ENCODE measurements around the gene GSTM2.

GSTM2 gene

DNA sequence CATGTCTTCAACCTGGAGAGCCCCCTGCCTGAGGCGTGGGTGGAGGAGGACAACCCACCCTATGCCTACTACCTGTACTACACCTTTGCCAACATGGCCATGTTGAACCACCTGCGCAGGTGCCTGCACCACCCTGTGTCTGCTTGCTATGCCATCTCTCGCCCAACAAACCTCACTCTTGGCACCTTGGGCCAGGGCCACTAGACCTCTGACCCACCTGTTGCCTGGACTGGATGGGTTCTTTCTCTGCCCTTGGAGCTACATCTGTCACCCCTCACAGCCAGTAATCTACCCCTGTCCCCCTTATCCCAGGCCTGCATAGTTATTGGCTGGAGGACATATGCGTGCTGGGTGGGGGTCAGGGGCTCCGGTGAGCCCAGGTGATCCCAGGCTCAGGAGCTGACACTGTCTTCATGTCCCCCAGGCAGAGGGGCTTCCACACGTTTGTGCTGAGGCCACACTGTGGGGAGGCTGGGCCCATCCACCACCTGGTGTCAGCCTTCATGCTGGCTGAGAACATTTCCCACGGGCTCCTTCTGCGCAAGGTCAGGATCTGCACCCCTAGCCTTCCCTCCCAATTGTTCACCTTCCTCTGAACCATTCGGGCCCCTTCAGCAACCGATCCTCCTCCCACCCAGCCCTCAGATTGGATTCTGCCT, 38.4 kb upstream of the GSTM2 start:
- no peak for DNase-seq (ENCODE audit: low spot score)

DNA sequence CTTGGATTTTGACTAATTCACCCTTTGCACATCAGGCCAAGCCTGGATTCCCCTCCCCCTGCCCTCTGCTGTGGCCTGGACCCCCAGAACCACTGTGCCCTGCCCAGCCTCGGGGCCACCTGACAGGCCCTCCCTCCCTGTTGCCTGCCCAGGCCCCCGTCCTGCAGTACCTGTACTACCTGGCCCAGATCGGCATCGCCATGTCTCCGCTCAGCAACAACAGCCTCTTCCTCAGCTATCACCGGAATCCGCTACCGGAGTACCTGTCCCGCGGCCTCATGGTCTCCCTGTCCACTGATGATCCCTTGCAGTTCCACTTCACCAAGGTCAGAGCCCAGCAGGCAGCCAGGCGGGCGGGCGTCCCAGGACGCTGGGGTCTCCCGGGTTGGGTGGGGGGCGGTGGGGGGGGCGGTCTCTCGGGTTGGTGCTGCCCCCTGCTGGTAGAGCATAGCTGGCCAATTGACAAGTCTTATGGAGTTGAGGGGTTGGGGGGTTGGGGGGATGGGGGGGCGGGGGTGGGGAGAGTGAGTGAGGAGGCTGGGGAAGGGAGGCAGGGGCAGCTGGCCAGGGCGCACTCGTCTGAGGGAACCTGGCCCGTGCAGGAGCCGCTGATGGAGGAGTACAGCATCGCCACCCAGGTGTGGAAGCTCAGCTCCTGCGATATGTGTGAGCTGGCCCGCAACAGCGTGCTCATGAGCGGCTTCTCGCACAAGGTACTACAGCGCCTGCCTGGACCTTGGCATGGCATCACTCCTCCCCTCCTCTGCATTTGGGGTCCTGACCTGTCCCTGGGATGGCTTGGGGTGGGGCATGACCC, 37.6 kb upstream of the GSTM2 start:
- no peak for DNase-seq (ENCODE audit: low spot score)

- DNase-seq (ENCODE audit: low spot score), result no peak
Observed at GRCh38 chr1:109630898-109631512, 36.9 kb upstream of the GSTM2 start.

DNA sequence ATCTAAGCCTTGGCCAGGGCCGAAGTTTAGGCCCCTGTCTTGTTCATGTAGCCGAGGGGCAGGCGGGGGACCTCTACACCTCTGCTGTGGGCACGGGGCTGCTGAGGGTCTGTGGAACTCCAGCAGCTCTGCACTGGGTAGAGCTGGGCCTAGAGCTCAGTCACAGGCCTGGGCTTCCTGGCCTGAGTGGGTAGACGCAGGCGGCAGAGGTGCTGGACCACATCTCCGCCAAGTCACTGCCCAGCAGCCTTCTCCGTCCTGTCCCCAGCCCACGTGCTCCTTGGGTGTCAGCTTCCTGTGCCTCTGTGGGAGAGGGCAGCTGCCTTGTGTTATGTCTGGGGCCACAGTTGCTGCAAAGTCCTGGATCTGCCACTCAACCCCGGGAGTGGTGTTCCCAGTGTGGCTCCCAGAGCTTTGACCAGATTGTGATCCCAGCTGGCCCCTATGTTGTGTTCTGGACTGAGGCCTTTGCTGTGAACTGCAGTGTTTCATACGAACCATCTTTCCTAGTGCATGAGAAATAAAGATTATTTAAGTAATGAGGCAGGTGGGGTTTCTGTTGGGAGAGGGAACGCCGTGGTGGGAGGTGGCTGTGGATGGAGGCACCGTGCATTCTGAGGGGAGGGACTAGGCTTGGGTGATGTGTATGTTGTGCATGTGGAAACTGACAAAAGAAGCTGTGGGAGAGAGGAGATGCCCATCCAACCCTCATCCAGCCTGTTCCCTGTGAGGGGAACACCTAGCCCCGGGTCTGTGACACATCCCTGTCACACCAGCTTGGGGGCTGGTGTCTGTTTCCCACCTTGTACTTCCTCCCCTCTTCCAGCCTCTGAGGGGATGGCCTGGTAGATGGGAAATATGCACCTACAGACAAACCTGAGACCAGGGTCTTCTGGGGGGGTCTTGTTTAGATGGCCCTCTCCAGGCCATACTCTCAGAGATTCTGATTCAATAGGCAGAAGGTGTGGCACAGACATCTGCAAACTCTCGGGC, 36.0 kb upstream of the GSTM2 start:
- no peak for DNase-seq (ENCODE audit: low spot score)

DNA sequence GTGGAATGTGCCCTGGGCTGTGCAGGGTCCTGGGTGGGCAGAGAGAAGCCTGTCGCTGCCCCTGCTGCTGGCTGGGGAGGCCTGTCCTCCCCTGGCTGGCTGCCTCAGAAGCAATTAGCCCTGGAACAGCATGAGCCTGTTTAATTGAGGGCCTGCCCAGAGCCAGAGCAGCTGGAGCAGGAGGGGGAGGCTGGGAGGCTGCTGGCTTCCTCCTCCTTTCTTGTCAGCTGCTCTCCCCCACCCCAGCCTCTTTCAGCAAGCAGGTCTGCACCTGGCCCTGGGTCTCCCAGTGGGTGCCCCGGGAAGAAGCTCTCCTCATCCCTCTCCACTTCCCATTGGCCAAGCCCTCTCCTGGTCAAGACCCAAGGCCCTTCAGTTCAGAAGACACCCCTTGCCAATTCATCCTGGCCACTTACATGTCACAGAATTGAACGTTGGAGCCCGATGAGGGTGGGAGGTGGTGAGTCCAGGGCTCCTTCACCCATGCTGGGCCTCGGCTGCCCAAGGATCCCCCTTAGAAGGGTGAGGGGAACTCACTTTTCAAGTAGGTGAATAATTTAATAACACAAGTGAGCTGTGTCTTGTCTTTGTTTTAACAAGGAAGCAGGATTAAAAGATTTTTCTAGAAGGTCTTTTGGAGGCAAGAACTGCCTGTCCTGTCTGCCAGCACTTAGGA, 35.0 kb upstream of the GSTM2 start:
- DNase-seq (ENCODE audit: low spot score), result peak; percentile 73

- DNase-seq (ENCODE audit: low spot score), result no peak
Observed at GRCh38 chr1:109634292-109634691, 33.6 kb upstream of the GSTM2 start.

DNA sequence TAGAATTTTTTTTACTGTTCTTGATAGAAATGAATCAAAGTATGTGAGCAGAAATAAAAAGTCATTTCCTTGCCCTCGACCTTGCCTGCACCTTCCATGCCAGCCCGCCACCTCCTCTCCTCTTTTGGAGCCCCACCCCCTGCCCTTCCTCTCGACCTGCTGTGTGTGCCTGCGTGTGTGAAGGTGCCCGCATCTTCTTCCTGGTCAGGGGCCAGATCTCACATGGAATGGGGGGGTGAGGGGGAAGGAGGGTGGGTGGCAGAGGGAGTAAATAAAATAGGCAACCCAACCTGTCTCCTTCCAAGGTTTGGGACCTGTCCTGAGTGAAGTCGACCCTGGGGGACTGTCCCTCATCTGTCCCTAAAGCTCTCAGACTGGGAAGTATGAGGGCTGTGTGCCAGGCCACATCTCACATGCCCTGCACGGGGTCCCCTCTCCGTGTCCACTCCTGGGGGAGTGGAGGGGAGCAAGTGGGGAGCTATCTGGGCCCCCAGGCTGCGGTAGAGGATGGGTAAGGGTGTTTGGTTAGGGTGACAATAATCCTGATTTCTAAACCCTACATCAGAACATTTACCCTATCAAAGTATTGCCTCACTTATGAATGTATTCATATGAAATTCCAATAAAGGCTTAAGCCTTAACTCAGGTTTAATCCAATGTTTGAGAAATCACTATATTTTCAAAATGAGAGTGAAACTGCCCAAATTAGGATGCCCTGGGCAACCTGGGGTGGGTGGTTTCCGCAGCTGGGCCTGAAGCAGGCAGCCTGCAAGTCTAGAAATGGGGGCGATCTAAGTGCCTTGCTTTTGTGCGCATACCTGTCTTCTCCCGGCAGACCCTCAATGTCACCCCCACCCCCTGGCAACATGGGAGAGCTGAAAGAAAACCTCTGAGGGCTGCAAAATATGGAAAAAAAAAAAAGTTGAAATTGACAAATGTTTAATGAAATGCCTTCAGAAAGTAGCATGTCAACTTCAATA, 32.8 kb upstream of the GSTM2 start:
- DNase-seq (ENCODE audit: low spot score), result no peak

DNA sequence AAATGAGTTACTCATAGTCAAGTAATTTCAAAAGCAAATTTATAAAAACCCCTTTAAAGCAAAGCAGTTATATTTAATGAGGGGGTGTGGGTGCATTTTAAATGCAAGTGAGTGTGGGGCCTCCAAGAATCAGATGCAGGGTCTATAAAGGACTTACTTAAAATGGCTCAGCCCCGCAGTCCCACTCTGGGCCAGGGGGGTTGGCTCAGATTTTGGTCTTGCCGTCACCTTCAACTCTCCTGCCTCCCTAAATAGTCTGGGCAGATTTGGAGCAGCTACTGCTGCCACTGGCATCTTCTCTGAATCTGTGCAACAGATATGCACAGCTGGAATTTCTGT, 32.0 kb upstream of the GSTM2 start:
- no peak for DNase-seq (ENCODE audit: low spot score)

- no peak for DNase-seq (ENCODE audit: low spot score)
Observed at GRCh38 chr1:109636201-109636952, 31.5 kb upstream of the GSTM2 start.

DNA sequence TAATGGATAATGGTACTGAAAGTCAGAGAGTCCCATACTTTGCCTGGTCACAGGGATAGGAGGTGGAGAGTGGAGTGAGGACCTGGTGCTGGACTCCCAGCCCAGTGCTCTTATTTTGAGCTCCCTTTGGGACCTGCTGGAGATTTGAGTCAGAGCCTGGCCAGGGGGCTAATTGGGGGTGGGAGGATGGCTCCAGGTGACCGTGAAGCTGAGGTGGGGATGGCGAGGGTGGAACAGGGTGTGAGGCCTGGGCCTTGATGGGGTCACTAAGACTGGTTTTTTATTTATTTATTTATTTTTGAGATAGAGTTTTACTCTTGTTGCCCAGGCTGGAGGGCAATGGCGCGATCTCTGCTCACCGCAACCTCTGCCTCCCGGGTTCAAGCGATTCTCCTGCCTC, 30.4 kb upstream of the GSTM2 start:
- no peak for DNase-seq (ENCODE audit: low spot score)

- no peak for DNase-seq (ENCODE audit: low spot score)
Observed at GRCh38 chr1:109639063-109639840, 28.6 kb upstream of the GSTM2 start.

DNA sequence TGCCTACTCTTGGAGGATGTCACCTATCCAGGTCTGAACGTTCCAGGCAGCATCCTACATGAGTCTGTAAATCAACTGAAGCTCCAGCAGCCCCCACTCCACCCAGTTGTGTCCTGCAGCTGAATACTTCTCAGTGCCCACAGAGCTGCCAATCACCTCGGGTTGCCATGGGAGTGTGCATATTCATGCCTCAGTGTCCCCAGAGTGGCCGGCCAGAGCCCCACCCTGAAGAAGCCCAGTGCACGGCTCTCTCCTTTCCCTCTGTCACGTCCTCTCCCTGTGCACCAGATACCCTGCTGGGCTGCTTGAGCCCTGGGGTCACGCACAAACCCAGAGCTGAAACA, 28.0 kb upstream of the GSTM2 start:
- DNase-seq (ENCODE audit: low spot score), result no peak

GRCh38 chr1:109640285-109640865, 27.5 kb upstream of the GSTM2 start:
- DNase-seq (ENCODE audit: low spot score), result peak; percentile 75

GRCh38 chr1:109641078-109641740, 26.6 kb upstream of the GSTM2 start:
- no peak for DNase-seq (ENCODE audit: low spot score)

GRCh38 chr1:109641861-109642260, 26.0 kb upstream of the GSTM2 start:
- no peak for DNase-seq (ENCODE audit: low spot score)

- DNase-seq (ENCODE audit: low spot score), result no peak
Observed at GRCh38 chr1:109642626-109643025, 25.2 kb upstream of the GSTM2 start.

GRCh38 chr1:109643385-109644230, 24.2 kb upstream of the GSTM2 start:
- DNase-seq (ENCODE audit: low spot score), result no peak
